ENCODE results near the gene ALDH16A1. TPM values are rescaled to one million over a fixed set of nuclear protein-coding genes. Genes with fewer than 3 reads are reported as not detected.

Gene ALDH16A1
- total and polyA plus RNA-seq, 2 donors (not counting 1 experiment from before 2014, with no cell fraction given), result 2.4 to 24.9 TPM

- Histone ChIP-seq H3K79me2 (ENCODE audit: control insufficient read depth, insufficient read depth, low read length) (no peaks in the 10 kb centered on the region), H3K27me3 (ENCODE audit: control insufficient read depth, insufficient read depth, low read length) (no peaks in the 10 kb centered on the region), H2AFZ (ENCODE audit: low read length) (no peak overlapping the region), H3K4me3 (replicated peaks in 1 of 4; ENCODE audit: control extremely low read depth in 1 of 4, insufficient read depth in 1 of 4, low read depth in 3 of 4, low read length in 4 of 4) (no peak overlapping the region), H3K9me3 (ENCODE audit: control insufficient read depth, insufficient read depth, low read depth, low read length) (no peaks in the 10 kb centered on the region), H4K20me1 (ENCODE audit: control insufficient read depth, extremely low read depth, insufficient read depth, low read length) (no peaks in the 10 kb centered on the region), H3K4me1 (ENCODE audit: control insufficient read depth, extremely low read depth, insufficient read depth, low read length) (no peaks in the 10 kb centered on the region), H3K36me3 (ENCODE audit: control insufficient read depth, insufficient read depth, low read length) (no peaks in the 10 kb centered on the region), H3K4me2 (ENCODE audit: extremely low read depth, insufficient read depth, low read length) (no peak overlapping the region), H3K27ac (ENCODE audit: insufficient read depth, low read length) (no peak overlapping the region), H3K9ac (ENCODE audit: insufficient read depth, low read length) (no peak overlapping the region)
- TF ChIP-seq EZH2 (IDR thresholded peaks at IDR 0.05; ENCODE audit: low read length, missing control alignments) (no peak), CTCF (conservative IDR thresholded peaks at IDR 0.05 in 1 of 2, IDR thresholded peaks at IDR 0.05 in 1 of 2; ENCODE audit: low read depth in 1 of 2, low read length in 2 of 2) (no peak)
- DNase-seq (ENCODE audit: low read depth in 2 of 2), result no peak
Observed at GRCh38 chr19:49461656-49462055, 8.6 kb downstream of the ALDH16A1 start.

GRCh38 chr19:49462492-49462891 is 9.5 kb downstream of the ALDH16A1 start:
- Histone ChIP-seq H4K20me1 (ENCODE audit: control insufficient read depth, extremely low read depth, insufficient read depth, low read length) (no peaks in the 10 kb centered on the region), H3K4me1 (ENCODE audit: control insufficient read depth, extremely low read depth, insufficient read depth, low read length) (no peaks in the 10 kb centered on the region), H3K79me2 (ENCODE audit: control insufficient read depth, insufficient read depth, low read length) (no peaks in the 10 kb centered on the region), H3K4me3 (replicated peaks in 1 of 4; ENCODE audit: control extremely low read depth in 1 of 4, insufficient read depth in 1 of 4, low read depth in 3 of 4, low read length in 4 of 4) (no peak overlapping the region), H3K36me3 (ENCODE audit: control insufficient read depth, insufficient read depth, low read length) (no peaks in the 10 kb centered on the region), H3K9me3 (ENCODE audit: control insufficient read depth, insufficient read depth, low read depth, low read length) (no peaks in the 10 kb centered on the region), H3K27ac (ENCODE audit: insufficient read depth, low read length) (no peak overlapping the region), H3K27me3 (ENCODE audit: control insufficient read depth, insufficient read depth, low read length) (no peaks in the 10 kb centered on the region), H3K4me2 (ENCODE audit: extremely low read depth, insufficient read depth, low read length) (no peak overlapping the region), H2AFZ (ENCODE audit: low read length) (no peak overlapping the region), H3K9ac (ENCODE audit: insufficient read depth, low read length) (no peak overlapping the region)
- DNase-seq (ENCODE audit: low read depth in 2 of 2), result no peak
- no peak for TF ChIP-seq EZH2 (IDR thresholded peaks at IDR 0.05; ENCODE audit: low read length, missing control alignments)
- TF ChIP-seq CTCF (conservative IDR thresholded peaks at IDR 0.05 in 1 of 2, IDR thresholded peaks at IDR 0.05 in 1 of 2; ENCODE audit: low read depth in 1 of 2, low read length in 2 of 2), result no peak

- no peak for DNase-seq (ENCODE audit: low read depth in 2 of 2)
- no peaks in the 10 kb centered on the region for H3K27me3 ChIP-seq (ENCODE audit: control insufficient read depth, insufficient read depth, low read length)
- H4K20me1 ChIP-seq (ENCODE audit: control insufficient read depth, extremely low read depth, insufficient read depth, low read length), result no peaks in the 10 kb centered on the region
- no peak overlapping the region for H3K9ac ChIP-seq (ENCODE audit: insufficient read depth, low read length)
- H2AFZ ChIP-seq (ENCODE audit: low read length), result no peak overlapping the region
- no peaks in the 10 kb centered on the region for H3K36me3 ChIP-seq (ENCODE audit: control insufficient read depth, insufficient read depth, low read length)
- H3K4me1 ChIP-seq (ENCODE audit: control insufficient read depth, extremely low read depth, insufficient read depth, low read length), result no peaks in the 10 kb centered on the region
- H3K4me2 ChIP-seq (ENCODE audit: extremely low read depth, insufficient read depth, low read length), result no peak overlapping the region
- H3K9me3 ChIP-seq (ENCODE audit: control insufficient read depth, insufficient read depth, low read depth, low read length), result no peaks in the 10 kb centered on the region
- no peaks in the 10 kb centered on the region for H3K79me2 ChIP-seq (ENCODE audit: control insufficient read depth, insufficient read depth, low read length)
- H3K27ac ChIP-seq (ENCODE audit: insufficient read depth, low read length), result no peak overlapping the region
- H3K4me3 ChIP-seq (replicated peaks in 1 of 4; ENCODE audit: control extremely low read depth in 1 of 4, insufficient read depth in 1 of 4, low read depth in 3 of 4, low read length in 4 of 4), result no peak overlapping the region
- TF ChIP-seq EZH2 (IDR thresholded peaks at IDR 0.05; ENCODE audit: low read length, missing control alignments), result no peak
- no peak for TF ChIP-seq CTCF (conservative IDR thresholded peaks at IDR 0.05 in 1 of 2, IDR thresholded peaks at IDR 0.05 in 1 of 2; ENCODE audit: low read depth in 1 of 2, low read length in 2 of 2)
Observed at GRCh38 chr19:49463960-49464740, 11.1 kb downstream of the ALDH16A1 start.
